HEK293T (cell line): ENCODE data around the gene STOML1.

Experiments used
- FOXM1 ChIP-seq: fragments of 450-650 bp; IDR thresholded peaks from 2 replicates; pipeline ENCODE4 v1.6.1; 2017; ENCODE audit warnings: mild to moderate bottlenecking, borderline replicate concordance
- L3MBTL2 ChIP-seq: fragments of 450-650 bp; conservative IDR thresholded peaks from 2 replicates; pipeline ENCODE4 v1.6.1; 2016; ENCODE audit warnings: mild to moderate bottlenecking
- TF ChIP-seq, protein P1 (sequence below): fragments of 450-650 bp; IDR thresholded peaks from 2 replicates; pipeline ENCODE4 v1.6.1; 2016

DNA sequence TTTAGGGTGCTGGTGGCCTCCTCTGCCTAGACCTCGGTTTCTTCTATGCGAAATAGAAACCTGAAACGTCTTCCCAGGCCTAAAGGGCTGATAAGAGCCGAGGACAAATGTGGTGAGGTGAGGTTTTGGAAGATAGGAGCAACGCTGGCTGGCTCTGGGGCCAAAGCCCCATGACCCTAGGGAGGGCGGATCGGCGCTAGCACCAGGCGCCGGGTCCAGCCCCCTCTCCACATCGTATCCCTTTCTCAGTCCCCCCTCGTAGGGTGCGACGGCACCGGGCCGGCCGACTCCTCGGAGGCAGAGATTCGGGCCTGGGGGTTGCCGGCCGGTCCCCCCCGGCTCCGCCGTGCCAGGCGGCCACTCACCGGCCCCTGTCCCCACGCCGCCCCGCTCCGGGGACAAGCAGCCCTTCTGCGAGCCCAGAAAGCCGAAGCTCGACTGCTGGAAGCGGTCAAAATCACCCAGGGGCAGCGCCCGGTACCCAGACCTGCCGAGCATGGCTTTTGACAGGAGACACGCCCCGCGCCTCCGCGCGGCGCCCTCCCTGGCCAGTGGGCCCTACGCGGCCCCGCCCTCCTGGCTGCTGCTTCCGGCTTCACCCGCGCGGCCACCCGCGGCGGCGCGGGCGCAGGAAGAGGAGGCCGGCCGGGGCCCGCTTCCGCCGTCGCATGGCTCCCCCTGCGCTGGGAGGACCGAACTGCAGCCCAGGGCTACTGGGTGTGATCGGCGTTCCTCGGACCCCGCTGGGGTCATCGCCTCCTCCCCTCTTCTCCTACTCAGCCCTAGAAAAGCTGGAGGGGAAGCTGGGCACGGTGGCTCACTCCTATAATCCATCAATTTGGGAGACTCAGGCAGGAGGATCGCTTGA, at the start of gene STOML1:
- TF ChIP-seq, protein P1, sequence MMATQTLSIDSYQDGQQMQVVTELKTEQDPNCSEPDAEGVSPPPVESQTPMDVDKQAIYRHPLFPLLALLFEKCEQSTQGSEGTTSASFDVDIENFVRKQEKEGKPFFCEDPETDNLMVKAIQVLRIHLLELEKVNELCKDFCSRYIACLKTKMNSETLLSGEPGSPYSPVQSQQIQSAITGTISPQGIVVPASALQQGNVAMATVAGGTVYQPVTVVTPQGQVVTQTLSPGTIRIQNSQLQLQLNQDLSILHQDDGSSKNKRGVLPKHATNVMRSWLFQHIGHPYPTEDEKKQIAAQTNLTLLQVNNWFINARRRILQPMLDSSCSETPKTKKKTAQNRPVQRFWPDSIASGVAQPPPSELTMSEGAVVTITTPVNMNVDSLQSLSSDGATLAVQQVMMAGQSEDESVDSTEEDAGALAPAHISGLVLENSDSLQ: no peak
- peak; percentile 71 for TF ChIP-seq FOXM1
- TF ChIP-seq L3MBTL2: no peak
